ENCODE results near the gene ANO7. TPM values are rescaled to one million over a fixed set of nuclear protein-coding genes. Genes with fewer than 3 reads are reported as not detected.

The ANO7 gene
- total and polyA plus RNA-seq, 2 of the 8 experiments (the other 6 are each of a cell fraction or from before 2014, with no cell fraction given): 3.2 to 6.9 TPM

- H4K8ac ChIP-seq (ENCODE audit: extremely low read depth, insufficient read depth, low read length): no peak overlapping the region
- no peak overlapping the region for H3K4ac ChIP-seq (replicated peaks; ENCODE audit: insufficient read length, low read depth, low read length)
- H2BK5ac ChIP-seq (ENCODE audit: low read depth, low read length): no peak overlapping the region
- no peaks in the 10 kb centered on the region for H3K27me3 ChIP-seq (replicated peaks in 1 of 4; ENCODE audit: control insufficient read depth in 3 of 4, extremely low read depth in 1 of 4, insufficient read depth in 3 of 4, low read length in 3 of 4)
- no peak overlapping the region for H3K18ac ChIP-seq (ENCODE audit: extremely low read depth, low read length)
- peaks cover 0 to 7% (median 4%) of the 10 kb centered on the region in 4 experiments; a peak in 6 of 7 replicates for H3K4me1 ChIP-seq (replicated peaks in 1 of 4; ENCODE audit: control insufficient read depth in 3 of 4, insufficient read depth in 4 of 4, low read length in 3 of 4)
- H3K79me1 ChIP-seq (ENCODE audit: low read depth, low read length): peaks cover 4% of the 10 kb centered on the region
- no peak overlapping the region for H3K4me2 ChIP-seq (ENCODE audit: insufficient read depth in 1 of 2, low read depth in 2 of 2, low read length in 2 of 2)
- H3K9me3 ChIP-seq (ENCODE audit: insufficient read depth in 2 of 2, low read depth in 1 of 2, low read length in 1 of 2): no peaks in the 10 kb centered on the region
- H4K91ac ChIP-seq (replicated peaks; ENCODE audit: insufficient read length, low read length): no peak overlapping the region
- no peak overlapping the region for H2BK15ac ChIP-seq (ENCODE audit: low read length)
- ChIA-PET POLR2A (ENCODE audit: partially characterized antibody) (interaction anchor here (0.5 to 0.9 kb wide), 3 partner anchors 9 to 53 kb away, joined by 3 read pairs; partner anchors contain the start of gene MTERF4), CTCF (ENCODE audit: partially characterized antibody) (interaction anchor here (0.6 to 1.4 kb wide), 3 partner anchors 76 to 247 kb away, joined by 3 to 4 read pairs (median 3); no protein-coding TSS in a partner anchor)
- no peak overlapping the region for H2BK12ac ChIP-seq (ENCODE audit: low read depth, low read length)
- H3K79me2 ChIP-seq (ENCODE audit: control insufficient read depth in 1 of 2, insufficient read depth in 2 of 2, low read length in 2 of 2): peaks cover 0 to 11% of the 10 kb centered on the region in 2 experiments; a peak in 1 of 4 replicates
- peaks cover 1 to 9% of the 10 kb centered on the region in 2 experiments for H4K20me1 ChIP-seq (replicated peaks in 1 of 2; ENCODE audit: control insufficient read depth in 1 of 2, insufficient read depth in 2 of 2, low read length in 2 of 2)
- no peak overlapping the region for H3K27ac ChIP-seq (ENCODE audit: low read depth, low read length)
- peaks cover 0 to 9% (median 4%) of the 10 kb centered on the region in 4 experiments; a peak in 6 of 8 replicates for H3K36me3 ChIP-seq (ENCODE audit: control insufficient read depth in 2 of 4, insufficient read depth in 4 of 4, low read length in 3 of 4)
- no peak for DNase-seq (ENCODE audit: low read depth in 1 of 2, low spot score in 2 of 2)
- no peak overlapping the region for H4K5ac ChIP-seq (ENCODE audit: insufficient read length, low read depth, low read length)
- H3K56ac ChIP-seq (replicated peaks; ENCODE audit: insufficient read length, low read depth, low read length): no peak overlapping the region
- H3K23ac ChIP-seq (ENCODE audit: insufficient read length): no peak overlapping the region
- H3K4me3 ChIP-seq (ENCODE audit: extremely low read depth in 1 of 4, insufficient read depth in 2 of 4, low read depth in 3 of 4, low read length in 4 of 4): no peak overlapping the region
- H2AFZ ChIP-seq (ENCODE audit: low read length): no peak overlapping the region
- FAIRE-seq: no peak
- TF ChIP-seq RNF2 (IDR thresholded peaks at IDR 0.05; ENCODE audit: borderline replicate concordance, low read depth, low read length, missing control alignments, poor library complexity, severe bottlenecking) (no peak), PHF8 (conservative IDR thresholded peaks at IDR 0.05; ENCODE audit: low read depth, low read length) (no peak), TEAD4 (IDR thresholded peaks at IDR 0.05; ENCODE audit: low read depth, low read length) (no peak)
- H2BK120ac ChIP-seq (replicated peaks; ENCODE audit: low read depth, low read length): no peak overlapping the region
- no peak overlapping the region; a peak in 1 of 7 replicates for H3K9ac ChIP-seq (replicated peaks in 1 of 4; ENCODE audit: extremely low read depth in 1 of 4, low read depth in 3 of 4, low read length in 3 of 4)
- 92% methylated on average over 4 of the region's 4 CpGs; no CpG with 5 or more reads in 1 of the 2 experiments for WGBS, 2 experiments (ENCODE audit: extremely low coverage in 1 of 2, insufficient coverage in 1 of 2, insufficient read length in 1 of 2, insufficient replicate concordance in 2 of 2, low coverage in 1 of 2, low lambda C conversion rate in 2 of 2, missing lambda C conversion rate in 1 of 2)
- peaks cover 2% of the 10 kb centered on the region; the same call in 1 of the 2 replicates for H3K23me2 ChIP-seq (ENCODE audit: low read depth, low read length)
- H3K14ac ChIP-seq (ENCODE audit: insufficient read length): no peak overlapping the region
- no peak overlapping the region for H2BK20ac ChIP-seq (ENCODE audit: low read length)
- no peak overlapping the region for H2AK5ac ChIP-seq (ENCODE audit: low read depth, low read length)
These were observed 33.6 kb upstream of the ANO7 start for GRCh38 chr2:241154915-241155314.
